ENCODE measurements around the gene CARD11.

The CARD11 gene

GRCh38 chr7:2945171-2945570 is 98.5 kb downstream of the CARD11 start:
- no peak overlapping the region for H3K4me3 ChIP-seq (ENCODE audit: low read depth, low read length)

GRCh38 chr7:2944739-2945138 is 98.9 kb downstream of the CARD11 start:
- H3K4me3 ChIP-seq (ENCODE audit: low read depth, low read length): no peak overlapping the region

GRCh38 chr7:2943851-2944601 is 99.6 kb downstream of the CARD11 start:
- no peak overlapping the region for H3K4me3 ChIP-seq (ENCODE audit: low read depth, low read length)

- H3K4me3 ChIP-seq (ENCODE audit: low read depth, low read length): no peak overlapping the region
These were observed 102.3 kb downstream of the CARD11 start for GRCh38 chr7:2941216-2941859.

GRCh38 chr7:2940466-2940865 is 103.2 kb downstream of the CARD11 start:
- no peak overlapping the region for H3K4me3 ChIP-seq (ENCODE audit: low read depth, low read length)

GRCh38 chr7:2939193-2939885 is 104.3 kb downstream of the CARD11 start:
- no peak overlapping the region for H3K4me3 ChIP-seq (ENCODE audit: low read depth, low read length)

GRCh38 chr7:2938514-2939192 is 105.0 kb downstream of the CARD11 start:
- H3K4me3 ChIP-seq (ENCODE audit: low read depth, low read length): no peak overlapping the region

GRCh38 chr7:2937701-2938513 is 105.8 kb downstream of the CARD11 start:
- H3K4me3 ChIP-seq (ENCODE audit: low read depth, low read length): no peak overlapping the region

- no peak overlapping the region for H3K4me3 ChIP-seq (ENCODE audit: low read depth, low read length)
These were observed 106.6 kb downstream of the CARD11 start for GRCh38 chr7:2936891-2937580.

GRCh38 chr7:2936301-2936700 is 107.4 kb downstream of the CARD11 start:
- H3K4me3 ChIP-seq (ENCODE audit: low read depth, low read length): no peak overlapping the region

- H3K4me3 ChIP-seq (ENCODE audit: low read depth, low read length): no peak overlapping the region
These were observed 108.5 kb downstream of the CARD11 start for GRCh38 chr7:2934984-2935740.

- no peak overlapping the region for H3K4me3 ChIP-seq (ENCODE audit: low read depth, low read length)
These were observed 109.4 kb downstream of the CARD11 start for GRCh38 chr7:2934211-2934731.

- no peak overlapping the region for H3K4me3 ChIP-seq (ENCODE audit: low read depth, low read length)
These were observed 111.0 kb downstream of the CARD11 start for GRCh38 chr7:2932402-2933251.

- no peak overlapping the region for H3K4me3 ChIP-seq (ENCODE audit: low read depth, low read length)
These were observed 112.6 kb downstream of the CARD11 start for GRCh38 chr7:2931034-2931415.

- no peak overlapping the region for H3K4me3 ChIP-seq (ENCODE audit: low read depth, low read length)
These were observed 113.2 kb downstream of the CARD11 start for GRCh38 chr7:2930310-2931033.

GRCh38 chr7:2929321-2930201 is 114.1 kb downstream of the CARD11 start:
- H3K4me3 ChIP-seq (ENCODE audit: low read depth, low read length): no peak overlapping the region

Data from iPS-11a (cell line).